ENCODE data around the gene S100G. TPM values are rescaled to one million over a fixed set of nuclear protein-coding genes. Genes with fewer than 3 reads are reported as not detected.

Gene S100G
- total RNA-seq, 2 experiments from 2014 or later = not detected

DNA sequence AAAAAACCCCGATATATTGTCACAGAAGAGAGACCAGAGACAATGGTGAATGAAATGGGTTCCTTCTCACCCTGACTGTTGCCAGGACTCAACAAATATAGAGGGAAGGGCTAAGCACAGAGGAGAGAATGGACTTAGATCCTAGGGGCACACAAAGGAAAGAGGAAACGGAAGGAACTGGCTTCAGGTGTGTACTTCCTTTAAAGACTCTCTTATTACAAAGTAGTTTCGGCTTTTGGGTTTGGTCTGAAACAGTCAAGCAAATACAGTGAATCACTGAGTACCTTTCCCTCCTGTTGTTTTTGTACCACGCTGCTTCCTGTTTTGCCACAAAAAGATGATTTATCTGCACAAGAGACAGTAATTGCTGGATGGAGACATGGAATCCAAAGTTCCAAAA lies 46.1 kb upstream of the S100G start:
- no peak overlapping the region for H3K4me3 ChIP-seq (ENCODE audit: low read depth, low read length, poor library complexity, severe bottlenecking)
- no peaks in the 10 kb centered on the region for H4K20me1 ChIP-seq (ENCODE audit: insufficient read depth, low read length)
- TF ChIP-seq EZH2phosphoT487 (IDR thresholded peaks at IDR 0.05; ENCODE audit: borderline replicate concordance, low read depth, low read length) = no peak
- TF ChIP-seq, protein P1, sequence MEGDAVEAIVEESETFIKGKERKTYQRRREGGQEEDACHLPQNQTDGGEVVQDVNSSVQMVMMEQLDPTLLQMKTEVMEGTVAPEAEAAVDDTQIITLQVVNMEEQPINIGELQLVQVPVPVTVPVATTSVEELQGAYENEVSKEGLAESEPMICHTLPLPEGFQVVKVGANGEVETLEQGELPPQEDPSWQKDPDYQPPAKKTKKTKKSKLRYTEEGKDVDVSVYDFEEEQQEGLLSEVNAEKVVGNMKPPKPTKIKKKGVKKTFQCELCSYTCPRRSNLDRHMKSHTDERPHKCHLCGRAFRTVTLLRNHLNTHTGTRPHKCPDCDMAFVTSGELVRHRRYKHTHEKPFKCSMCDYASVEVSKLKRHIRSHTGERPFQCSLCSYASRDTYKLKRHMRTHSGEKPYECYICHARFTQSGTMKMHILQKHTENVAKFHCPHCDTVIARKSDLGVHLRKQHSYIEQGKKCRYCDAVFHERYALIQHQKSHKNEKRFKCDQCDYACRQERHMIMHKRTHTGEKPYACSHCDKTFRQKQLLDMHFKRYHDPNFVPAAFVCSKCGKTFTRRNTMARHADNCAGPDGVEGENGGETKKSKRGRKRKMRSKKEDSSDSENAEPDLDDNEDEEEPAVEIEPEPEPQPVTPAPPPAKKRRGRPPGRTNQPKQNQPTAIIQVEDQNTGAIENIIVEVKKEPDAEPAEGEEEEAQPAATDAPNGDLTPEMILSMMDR (conservative IDR thresholded peaks at IDR 0.05; ENCODE audit: low read length) = no peak
- H3K4me2 ChIP-seq (ENCODE audit: low read length) = no peak overlapping the region
- peaks cover 4% of the 10 kb centered on the region for H3K4me1 ChIP-seq (ENCODE audit: insufficient read depth, low read length, poor library complexity, severe bottlenecking)
- no peak overlapping the region for H3K27ac ChIP-seq (ENCODE audit: low read depth, low read length, poor library complexity, severe bottlenecking)
- intact Hi-C loops (cut with micrococcal nuclease; ENCODE audit: unreplicated experiment) = no loop called here
- ChIA-PET CTCF (ENCODE audit: unreplicated experiment) (no interaction called here), POLR2A (interaction anchor here (0.6 kb wide), 1 partner anchor 1002 kb away, joined by 3 read pairs; no protein-coding TSS in a partner anchor)
- H3K9me2 ChIP-seq (ENCODE audit: insufficient read depth, low read length) = no peaks in the 10 kb centered on the region
- H3K9me3 ChIP-seq (ENCODE audit: low read length) = no peaks in the 10 kb centered on the region
- BruUV-seq (replicated peaks) = no TSS peak
- no peak for DNase-seq (ENCODE audit: low spot score)
- no peaks in the 10 kb centered on the region for H3K79me2 ChIP-seq (ENCODE audit: insufficient read depth, low read depth, low read length)
- no peak overlapping the region for H2AFZ ChIP-seq (ENCODE audit: low read length)
- H3K36me3 ChIP-seq (ENCODE audit: insufficient read depth, low read length) = no peaks in the 10 kb centered on the region; the same call in 1 of the 2 replicates

DNA sequence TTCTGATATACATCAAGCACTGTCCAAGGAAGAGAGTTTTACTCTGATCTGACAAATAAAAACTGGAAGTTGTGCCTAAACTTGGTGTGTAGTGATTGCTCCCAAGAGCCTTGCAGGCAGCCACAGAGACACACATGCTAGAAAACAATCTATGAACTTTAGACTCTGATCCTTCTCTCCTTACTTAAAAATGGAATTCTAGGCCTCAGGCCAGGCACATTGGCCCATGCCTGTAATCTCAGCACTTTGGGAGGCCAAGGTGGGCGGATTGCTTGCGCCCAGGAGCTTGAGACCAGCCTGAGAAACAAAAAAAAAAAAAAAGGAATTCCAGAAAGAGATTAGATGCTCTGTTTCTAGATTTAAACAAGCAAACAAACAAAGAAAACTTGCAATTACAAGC lies 45.6 kb upstream of the S100G start:
- H3K4me2 ChIP-seq (ENCODE audit: low read length) = no peak overlapping the region
- no TSS peak for BruUV-seq (replicated peaks)
- no peak overlapping the region for H3K4me3 ChIP-seq (ENCODE audit: low read depth, low read length, poor library complexity, severe bottlenecking)
- H3K9me2 ChIP-seq (ENCODE audit: insufficient read depth, low read length) = no peaks in the 10 kb centered on the region
- no peaks in the 10 kb centered on the region for H3K9me3 ChIP-seq (ENCODE audit: low read length)
- H2AFZ ChIP-seq (ENCODE audit: low read length) = no peak overlapping the region
- peaks cover 4% of the 10 kb centered on the region for H3K4me1 ChIP-seq (ENCODE audit: insufficient read depth, low read length, poor library complexity, severe bottlenecking)
- no peaks in the 10 kb centered on the region; the same call in 1 of the 2 replicates for H3K36me3 ChIP-seq (ENCODE audit: insufficient read depth, low read length)
- TF ChIP-seq, protein P1 (conservative IDR thresholded peaks at IDR 0.05; ENCODE audit: low read length) = no peak
- no peak for TF ChIP-seq EZH2phosphoT487 (IDR thresholded peaks at IDR 0.05; ENCODE audit: borderline replicate concordance, low read depth, low read length)
- no peaks in the 10 kb centered on the region for H4K20me1 ChIP-seq (ENCODE audit: insufficient read depth, low read length)
- no peak overlapping the region for H3K27ac ChIP-seq (ENCODE audit: low read depth, low read length, poor library complexity, severe bottlenecking)
- POLR2A ChIA-PET = interaction anchor here (0.6 kb wide), 1 partner anchor 1003 kb away, joined by 3 read pairs; no protein-coding TSS in a partner anchor
- no peaks in the 10 kb centered on the region for H3K79me2 ChIP-seq (ENCODE audit: insufficient read depth, low read depth, low read length)
- intact Hi-C loops (cut with micrococcal nuclease; ENCODE audit: unreplicated experiment) = no loop called here
- DNase-seq (ENCODE audit: low spot score) = no peak
- CTCF ChIA-PET (ENCODE audit: unreplicated experiment) = no interaction called here

DNA sequence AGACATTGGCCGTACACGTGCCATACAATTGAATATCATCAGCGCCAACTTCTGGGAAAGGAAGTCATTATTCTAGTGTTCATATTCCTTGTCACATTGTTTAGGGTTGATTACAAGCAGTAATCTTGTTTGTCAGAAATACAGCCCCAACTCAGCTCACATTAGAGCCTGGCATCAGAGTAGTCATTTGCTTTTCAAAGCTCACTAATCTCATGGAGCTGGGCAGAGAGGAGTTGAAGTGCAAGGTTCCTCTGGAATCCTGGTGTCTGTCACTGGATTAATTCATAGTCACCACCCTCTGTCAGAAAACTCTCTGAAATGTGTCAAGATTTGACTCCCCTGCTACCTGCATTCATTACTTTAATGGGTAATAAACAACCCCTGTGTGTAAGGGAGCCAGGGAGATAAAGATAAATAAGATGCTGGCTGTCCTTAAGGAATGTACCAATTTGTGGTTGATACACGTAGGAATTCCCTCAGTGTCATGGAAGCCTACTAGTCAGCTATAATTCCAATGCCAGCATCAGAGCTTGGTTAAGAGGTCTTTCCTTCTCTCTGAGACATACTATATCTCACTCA lies 43.7 kb upstream of the S100G start:
- Histone ChIP-seq H3K36me3 (ENCODE audit: insufficient read depth, low read length) (no peaks in the 10 kb centered on the region; the same call in none of the 2 replicates), H3K9me2 (ENCODE audit: insufficient read depth, low read length) (no peaks in the 10 kb centered on the region), H3K4me1 (ENCODE audit: insufficient read depth, low read length, poor library complexity, severe bottlenecking) (peaks cover 4% of the 10 kb centered on the region), H3K4me3 (ENCODE audit: low read depth, low read length, poor library complexity, severe bottlenecking) (no peak overlapping the region), H3K4me2 (ENCODE audit: low read length) (no peak overlapping the region), H3K27ac (ENCODE audit: low read depth, low read length, poor library complexity, severe bottlenecking) (no peak overlapping the region), H2AFZ (ENCODE audit: low read length) (no peak overlapping the region), H3K79me2 (ENCODE audit: insufficient read depth, low read depth, low read length) (no peaks in the 10 kb centered on the region), H3K9me3 (ENCODE audit: low read length) (no peaks in the 10 kb centered on the region), H4K20me1 (ENCODE audit: insufficient read depth, low read length) (no peaks in the 10 kb centered on the region)
- CTCF ChIA-PET (ENCODE audit: unreplicated experiment) = no interaction called here
- intact Hi-C loops (cut with micrococcal nuclease; ENCODE audit: unreplicated experiment) = no loop called here
- DNase-seq (ENCODE audit: low spot score) = no peak
- TF ChIP-seq EZH2phosphoT487 (IDR thresholded peaks at IDR 0.05; ENCODE audit: borderline replicate concordance, low read depth, low read length) = no peak
- TF ChIP-seq, protein P1 (conservative IDR thresholded peaks at IDR 0.05; ENCODE audit: low read length) = no peak
- no TSS peak for BruUV-seq (replicated peaks)
- POLR2A ChIA-PET = no interaction called here
